AG09309 (cell line): ENCODE results near the gene DNM1L.
"Not testable (repeated sequence)": the region's sequence is repeated elsewhere in the genome, so short reads cannot be mapped to it uniquely, and the experiment has no call there.

Experiments used
- DNase-seq: peaks from one replicate; pipeline ENCODE4 v3.0.0-alpha.2; 2010; ENCODE audit warnings: low read depth
- H3K4me3 ChIP-seq: 2 replicates; pipeline ENCODE4 v1.5.1; 2011; ENCODE audit warnings: mild to moderate bottlenecking, low read depth, low read length, moderate library complexity; ENCODE audit not compliant: control insufficient read depth
- TF ChIP-seq, protein P1 (sequence below): IDR thresholded peaks from 2 replicates; pipeline ENCODE4 v1.5.1; 2011; ENCODE audit warnings: mild to moderate bottlenecking, low read depth, low read length, inconsistent platforms; ENCODE audit not compliant: insufficient read depth, control insufficient read depth; ENCODE audit errors: missing control alignments

Gene DNM1L

DNA sequence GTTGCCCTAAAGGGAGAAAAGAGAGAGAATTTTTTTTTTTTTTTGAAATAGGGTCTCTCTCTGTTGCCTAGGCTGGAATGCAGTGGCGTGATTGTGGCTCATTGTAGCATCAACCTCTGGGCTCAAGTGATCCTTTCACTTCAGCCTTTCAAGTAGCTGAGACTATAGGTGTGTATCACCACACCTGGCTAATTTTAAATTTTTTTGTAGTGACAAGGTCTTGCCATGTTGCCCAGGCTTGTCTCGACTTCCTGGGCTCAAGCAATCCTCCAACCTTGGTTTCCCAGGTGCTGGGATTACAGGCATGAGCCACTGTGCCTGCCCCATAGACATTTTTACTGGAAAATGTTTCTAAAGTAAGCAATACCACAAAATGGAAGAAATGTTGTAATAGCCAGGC is 39.8 kb downstream of the DNM1L start:
- H3K4me3 ChIP-seq, result no peak overlapping the region
- TF ChIP-seq, protein P1, sequence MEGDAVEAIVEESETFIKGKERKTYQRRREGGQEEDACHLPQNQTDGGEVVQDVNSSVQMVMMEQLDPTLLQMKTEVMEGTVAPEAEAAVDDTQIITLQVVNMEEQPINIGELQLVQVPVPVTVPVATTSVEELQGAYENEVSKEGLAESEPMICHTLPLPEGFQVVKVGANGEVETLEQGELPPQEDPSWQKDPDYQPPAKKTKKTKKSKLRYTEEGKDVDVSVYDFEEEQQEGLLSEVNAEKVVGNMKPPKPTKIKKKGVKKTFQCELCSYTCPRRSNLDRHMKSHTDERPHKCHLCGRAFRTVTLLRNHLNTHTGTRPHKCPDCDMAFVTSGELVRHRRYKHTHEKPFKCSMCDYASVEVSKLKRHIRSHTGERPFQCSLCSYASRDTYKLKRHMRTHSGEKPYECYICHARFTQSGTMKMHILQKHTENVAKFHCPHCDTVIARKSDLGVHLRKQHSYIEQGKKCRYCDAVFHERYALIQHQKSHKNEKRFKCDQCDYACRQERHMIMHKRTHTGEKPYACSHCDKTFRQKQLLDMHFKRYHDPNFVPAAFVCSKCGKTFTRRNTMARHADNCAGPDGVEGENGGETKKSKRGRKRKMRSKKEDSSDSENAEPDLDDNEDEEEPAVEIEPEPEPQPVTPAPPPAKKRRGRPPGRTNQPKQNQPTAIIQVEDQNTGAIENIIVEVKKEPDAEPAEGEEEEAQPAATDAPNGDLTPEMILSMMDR, result no peak
- DNase-seq, result no peak

DNA sequence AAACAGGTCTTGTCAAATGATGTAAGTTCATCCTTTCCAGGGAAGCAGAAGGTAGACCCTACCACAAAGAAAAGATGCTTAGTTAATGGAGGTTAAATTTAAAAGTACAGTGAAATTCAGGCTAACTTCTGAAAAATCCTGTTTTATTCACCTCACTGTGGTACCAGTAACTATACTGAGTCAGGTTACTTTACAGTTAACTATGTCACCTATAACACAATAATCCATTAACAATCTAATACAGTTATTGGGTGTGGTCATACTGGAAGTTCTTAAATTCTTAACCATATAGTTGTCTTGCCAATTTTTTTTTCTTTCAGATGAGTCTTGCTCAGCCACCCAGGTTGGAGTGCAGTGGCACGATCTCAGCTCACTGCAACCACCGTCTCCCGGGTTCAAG is 46.2 kb downstream of the DNM1L start:
- DNase-seq, H3K4me3 ChIP-seq: not testable (repeated sequence)

DNA sequence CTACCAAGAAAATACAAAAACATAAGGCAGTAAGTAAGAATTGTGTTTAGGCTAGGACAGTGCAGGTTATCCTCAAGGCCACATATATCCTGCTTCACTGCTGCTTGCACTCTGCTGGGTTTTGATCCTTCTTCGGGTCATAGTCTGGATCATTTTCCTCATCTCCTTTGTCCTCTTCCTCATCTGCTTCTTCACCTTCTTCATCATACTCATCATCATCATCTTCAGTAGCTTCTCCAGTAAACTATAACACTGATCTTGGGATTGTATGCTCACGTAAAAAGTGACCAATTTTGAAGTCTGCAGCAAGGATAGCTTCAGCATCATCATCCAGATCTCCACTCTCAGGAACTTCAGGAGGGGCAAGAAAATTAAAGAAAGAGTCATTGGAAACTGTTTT is 47.2 kb downstream of the DNM1L start:
- no peak overlapping the region for H3K4me3 ChIP-seq
- TF ChIP-seq, protein P1, result no peak
- DNase-seq, result no peak

DNA sequence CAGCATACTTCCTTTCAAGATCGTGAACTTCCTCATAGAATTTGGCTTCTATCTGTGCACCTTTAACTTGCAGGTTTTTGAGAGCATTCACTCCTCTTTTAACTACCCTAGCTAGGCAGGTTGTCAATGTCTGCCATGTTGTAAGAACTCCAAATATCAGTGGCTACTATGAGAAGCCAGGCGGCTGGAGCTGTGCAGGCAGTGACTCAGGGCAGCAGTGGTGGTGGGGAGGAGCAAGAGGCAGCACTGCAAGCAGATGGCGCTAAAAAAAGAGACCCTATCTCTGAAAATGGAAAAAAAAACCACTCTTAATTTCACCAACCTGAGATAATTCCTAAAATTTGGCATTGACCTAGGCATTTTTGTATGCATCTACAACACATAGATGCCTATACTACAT is 48.1 kb downstream of the DNM1L start:
- H3K4me3 ChIP-seq, result no peak overlapping the region
- TF ChIP-seq, protein P1, result no peak
- no peak for DNase-seq

DNA sequence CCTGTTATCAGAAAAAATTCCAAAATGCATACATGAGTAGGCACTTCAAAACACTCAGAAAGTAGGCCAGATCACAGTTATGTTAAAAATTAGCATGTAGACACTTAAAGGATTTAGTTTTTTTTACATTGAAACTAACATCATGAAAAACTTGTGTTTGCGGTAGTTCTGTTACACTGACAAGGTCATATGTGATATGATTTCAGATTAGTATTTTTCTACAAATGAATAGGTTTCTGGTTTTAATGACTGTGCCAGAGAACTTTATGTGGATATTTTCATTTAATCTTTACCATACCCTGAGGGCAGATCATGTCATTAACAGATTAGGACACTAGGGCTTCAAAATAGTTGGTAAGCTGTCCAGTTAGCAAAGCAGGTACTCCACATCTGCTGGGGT is 55.9 kb downstream of the DNM1L start:
- TF ChIP-seq, protein P1, result no peak
- no peak overlapping the region for H3K4me3 ChIP-seq
- DNase-seq, result no peak

DNA sequence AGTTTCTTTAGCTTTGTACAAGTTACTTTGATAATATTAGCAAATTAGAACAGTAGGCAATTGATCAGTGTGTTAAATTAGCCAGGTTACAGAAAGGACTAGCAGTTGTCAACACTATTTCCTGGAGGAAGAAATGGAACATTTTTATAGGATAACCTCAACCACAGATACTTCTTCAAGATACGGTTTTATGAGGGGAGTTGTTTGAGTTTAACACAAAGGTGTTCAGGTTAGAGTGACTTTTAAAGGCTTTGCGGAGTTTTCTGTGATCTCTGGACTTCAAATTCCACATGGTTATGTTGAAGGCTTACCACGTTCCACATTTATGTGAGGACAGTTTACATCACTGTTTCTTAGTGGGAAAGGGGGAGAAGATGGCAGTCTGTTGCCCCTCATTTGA is 57.3 kb downstream of the DNM1L start:
- TF ChIP-seq, protein P1, result no peak
- no peak overlapping the region for H3K4me3 ChIP-seq
- DNase-seq, result no peak

DNA sequence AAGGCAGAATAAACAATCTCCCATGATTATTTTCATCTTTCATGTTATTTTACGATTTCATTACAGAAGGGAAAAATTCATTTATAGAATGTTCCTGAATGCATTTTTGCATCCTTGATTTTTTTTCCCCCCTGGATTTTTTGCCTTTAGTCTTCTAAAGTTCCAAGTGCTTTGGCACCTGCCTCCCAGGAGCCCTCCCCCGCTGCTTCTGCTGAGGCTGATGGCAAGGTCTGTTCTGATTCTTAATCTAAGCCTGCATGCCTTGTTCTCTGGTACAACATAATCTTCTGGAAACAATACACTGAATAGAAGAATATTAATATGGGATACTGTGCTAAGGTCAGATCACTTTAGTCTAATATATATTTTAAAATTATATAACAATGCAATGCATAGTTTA is 58.6 kb downstream of the DNM1L start:
- TF ChIP-seq, protein P1, result no peak
- no peak for DNase-seq
- no peak overlapping the region for H3K4me3 ChIP-seq
